Astrocyte (in vitro differentiated cells and primary cell): Measurements from ENCODE around the gene PXDC1. TPM values are rescaled to one million over a fixed set of nuclear protein-coding genes. Genes with fewer than 3 reads are reported as not detected.

Experiments used
- DNase-seq: peaks from one replicate; pipeline ENCODE4 v3.0.0-alpha.2; 2010; ENCODE audit warnings: low read depth
- FAIRE-seq: peaks from 2 replicates; lab custom pipeline; 2011; peaks lifted over from hg19 to GRCh38; lab: Jason Lieb, UNC
- H2AFZ ChIP-seq: 2 replicates; pipeline ENCODE4 v1.6.0; 2012; ENCODE audit warnings: low read depth, low read length, inconsistent platforms
- H3K27ac ChIP-seq: 2 replicates; pipeline ENCODE4 v1.5.1; 2011; ENCODE audit warnings: low read depth, low read length, inconsistent platforms
- H3K27me3 ChIP-seq: 2 replicates; pipeline ENCODE4 v1.6.0; 2011; ENCODE audit warnings: low read length, inconsistent platforms; ENCODE audit not compliant: insufficient read depth
- H3K36me3 ChIP-seq: 2 replicates; pipeline ENCODE4 v1.5.1; 2011; ENCODE audit warnings: low read length, inconsistent platforms; ENCODE audit not compliant: insufficient read depth
- H3K4me1 ChIP-seq: 2 replicates; pipeline ENCODE4 v1.5.1; 2011; ENCODE audit warnings: low read length, inconsistent platforms; ENCODE audit not compliant: insufficient read depth
- H3K4me2 ChIP-seq: 2 replicates; pipeline ENCODE4 v1.6.0; 2012; ENCODE audit warnings: low read length, inconsistent platforms
- H3K4me3 ChIP-seq: 2 replicates; pipeline ENCODE4 v1.5.1; 2011; ENCODE audit warnings: low read depth, mild to moderate bottlenecking, low read length, inconsistent platforms; ENCODE audit not compliant: insufficient read depth
- H3K79me2 ChIP-seq: 2 replicates; pipeline ENCODE4 v1.6.0; 2012; ENCODE audit warnings: mild to moderate bottlenecking, low read length, inconsistent platforms; ENCODE audit not compliant: insufficient read depth
- H3K9ac ChIP-seq: 2 replicates; pipeline ENCODE4 v1.6.0; 2012; ENCODE audit warnings: mild to moderate bottlenecking, low read length, inconsistent platforms
- H3K9me3 ChIP-seq: 2 replicates; pipeline ENCODE4 v1.5.1; 2012; ENCODE audit warnings: low read depth, mild to moderate bottlenecking, low read length, inconsistent platforms; ENCODE audit not compliant: insufficient read depth
- H4K20me1 ChIP-seq: 2 replicates; pipeline ENCODE4 v1.6.0; 2012; ENCODE audit warnings: low read length, inconsistent platforms; ENCODE audit not compliant: insufficient read depth
- H3K27ac Mint-ChIP-seq: one replicate; pipeline ENCODE4 v1.8.0; 2021; ENCODE audit warnings: mild to moderate bottlenecking, mixed read lengths; ENCODE audit not compliant: unreplicated experiment
- H3K27me3 Mint-ChIP-seq: one replicate; pipeline ENCODE4 v1.8.0; 2021; ENCODE audit warnings: low read depth, mixed read lengths; ENCODE audit not compliant: unreplicated experiment
- H3K36me3 Mint-ChIP-seq: one replicate; pipeline ENCODE4 v1.8.0; 2021; ENCODE audit warnings: low read depth, mixed read lengths; ENCODE audit not compliant: unreplicated experiment
- H3K4me1 Mint-ChIP-seq: one replicate; pipeline ENCODE4 v1.8.0; 2021; ENCODE audit warnings: low read depth, mixed read lengths; ENCODE audit not compliant: unreplicated experiment
- H3K4me3 Mint-ChIP-seq: one replicate; pipeline ENCODE4 v1.8.0; 2021; ENCODE audit warnings: mild to moderate bottlenecking, moderate library complexity, mixed read lengths; ENCODE audit not compliant: unreplicated experiment
- H3K9me3 Mint-ChIP-seq: one replicate; pipeline ENCODE4 v1.8.0; 2021; ENCODE audit warnings: mild to moderate bottlenecking, mixed read lengths; ENCODE audit not compliant: unreplicated experiment
- CTCF ChIP-seq: IDR thresholded peaks from 2 replicates; pipeline ENCODE4 v1.5.1; 2011; ENCODE audit warnings: low read depth, mild to moderate bottlenecking, inconsistent platforms, low read length, moderate library complexity; ENCODE audit not compliant: insufficient read depth
- EZH2 ChIP-seq: IDR thresholded peaks from 2 replicates; pipeline ENCODE4 v1.6.1; 2012; ENCODE audit warnings: mild to moderate bottlenecking, low read length, inconsistent platforms; ENCODE audit not compliant: insufficient read depth
- total RNA-seq: library from RNA; stranded (reverse); gene quantifications from 2 replicates; pipeline ENCODE4 v1.2.1, GENCODE V29; 2021

Gene PXDC1
- total RNA-seq, 1 donor from 2014 or later, result 58.2 TPM

DNA sequence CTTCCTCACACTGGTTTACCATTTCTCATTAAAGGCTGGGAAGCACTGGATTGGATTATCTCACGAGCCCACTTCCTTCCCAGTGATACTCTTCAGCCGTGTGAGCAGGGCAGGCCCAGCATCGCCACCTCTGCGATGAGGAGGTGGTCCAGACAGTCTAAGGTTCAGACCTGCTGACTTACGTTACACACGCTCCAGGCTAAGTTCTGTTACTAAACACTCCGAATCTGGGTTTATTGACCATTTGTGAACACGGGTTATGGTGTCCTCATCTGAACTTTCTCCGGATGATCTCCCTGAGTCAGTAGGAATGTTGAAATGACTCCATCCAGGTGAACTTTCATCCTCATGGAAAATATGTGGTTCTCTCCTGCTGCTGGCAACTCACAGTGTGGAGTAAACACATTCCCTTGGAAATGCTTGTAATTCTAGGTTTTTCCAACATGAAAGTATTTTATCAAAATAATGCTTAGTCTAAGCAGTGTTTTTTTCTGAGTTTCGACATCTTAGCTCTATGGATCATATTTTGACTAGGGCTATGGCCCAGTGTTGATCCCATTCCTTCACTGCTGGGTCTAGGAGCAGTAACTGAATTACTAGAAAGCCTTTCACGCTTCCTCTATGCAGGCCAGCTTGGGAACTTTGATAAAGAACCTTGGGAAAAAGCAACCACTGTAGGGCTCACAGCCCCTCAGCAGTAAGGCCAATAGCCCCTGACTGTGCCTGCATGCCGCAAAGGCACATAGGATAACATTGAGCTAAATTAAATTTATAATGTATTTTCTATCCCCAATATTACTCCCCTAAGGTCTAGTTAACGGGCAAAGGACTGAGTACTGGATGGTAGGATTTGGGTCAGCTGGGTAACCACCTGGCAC lies 37.7 kb upstream of the PXDC1 start:
- no peak for FAIRE-seq

GRCh38 chr6:3788408-3789017 lies 37.0 kb upstream of the PXDC1 start:
- H3K27ac Mint-ChIP-seq, result no peak overlapping the region
- peak overlapping the region; percentile 70 for H3K27ac ChIP-seq

More for the DNA sequence above, 37.7 kb upstream of the PXDC1 start:
- H3K9me3 Mint-ChIP-seq, result no peaks in the 10 kb centered on the region
- no peaks in the 10 kb centered on the region for H3K9me3 ChIP-seq
- peaks cover 4% of the 10 kb centered on the region for H3K4me1 Mint-ChIP-seq
- TF ChIP-seq EZH2 (no peak), CTCF (no peak)
- peak overlapping the region; percentile 32 for H3K4me2 ChIP-seq
- H3K4me3 Mint-ChIP-seq, result no peak overlapping the region
- no peaks in the 10 kb centered on the region for H3K27me3 Mint-ChIP-seq
- H3K27me3 ChIP-seq, result no peaks in the 10 kb centered on the region
- H3K4me3 ChIP-seq, result no peak overlapping the region
- H3K4me1 ChIP-seq, result peaks cover 13% of the 10 kb centered on the region
- H3K9ac ChIP-seq, result peak overlapping the region; percentile 7
- H3K79me2 ChIP-seq, result no peaks in the 10 kb centered on the region
- H2AFZ ChIP-seq, result peak overlapping the region; percentile 2
- peak; percentile 87 for DNase-seq
- H3K36me3 Mint-ChIP-seq, result no peaks in the 10 kb centered on the region
- H4K20me1 ChIP-seq, result no peaks in the 10 kb centered on the region
- peak overlapping the region; percentile 70 for H3K27ac ChIP-seq
- no peak overlapping the region for H3K27ac Mint-ChIP-seq
- H3K36me3 ChIP-seq, result no peaks in the 10 kb centered on the region

More at GRCh38 chr6:3788408-3789017, 37.0 kb upstream of the PXDC1 start:
- peaks cover 4% of the 10 kb centered on the region for H3K4me1 Mint-ChIP-seq
- Histone ChIP-seq H3K4me1 (peaks cover 13% of the 10 kb centered on the region), H3K36me3 (no peaks in the 10 kb centered on the region), H3K4me3 (no peak overlapping the region), H3K4me2 (peak overlapping the region; percentile 32), H2AFZ (no peak overlapping the region), H3K9me3 (no peaks in the 10 kb centered on the region), H4K20me1 (no peaks in the 10 kb centered on the region), H3K9ac (peak overlapping the region; percentile 7), H3K27me3 (no peaks in the 10 kb centered on the region), H3K79me2 (no peaks in the 10 kb centered on the region)
- DNase-seq (no peak), FAIRE-seq (no peak)
- no peaks in the 10 kb centered on the region for H3K27me3 Mint-ChIP-seq
- TF ChIP-seq EZH2 (no peak), CTCF (no peak)
- H3K9me3 Mint-ChIP-seq, result peaks cover under 1% of the 10 kb centered on the region
- H3K36me3 Mint-ChIP-seq, result no peaks in the 10 kb centered on the region
- no peak overlapping the region for H3K4me3 Mint-ChIP-seq
